A549 (cell line): Measurements from ENCODE around the gene RNF144A. TPM values are rescaled to one million over a fixed set of nuclear protein-coding genes. Genes with fewer than 3 reads are reported as not detected.

Source experiments
- ATAC-seq, 2 experiments: fragments of 200-7000 bp in 1 of 2; fragments of >200 bp in 1 of 2; cut with Nextera tagmentation in 1 of 2; cut with Tn5 transposase in 1 of 2; 3 replicates each; pipeline versions ENCODE4 v1.8.0 to v1.9.1; 2018 to 2020; ENCODE audit warnings: mild to moderate bottlenecking in 1 of 2, moderate library complexity in 1 of 2
- CTCF ChIA-PET: fragments of 300-600 bp; sonication (Branson Sonifier 250); formaldehyde crosslinking; extraction: SDS; loops from one replicate; lab custom pipeline; 2021; ENCODE audit warnings: antibody characterized with exemption, inconsistent platforms; lab: Yijun Ruan, JAX
- POLR2A ChIA-PET: fragments of 350-600 bp; formaldehyde crosslinking; extraction: SDS; loops from one replicate; lab custom pipeline; 2021; ENCODE audit warnings: antibody characterized with exemption, inconsistent platforms; lab: Yijun Ruan, JAX
- DNase-seq, 2 experiments: peaks; one replicate each; pipeline versions ENCODE4 v3.0.0 to v3.0.0-alpha.2; 2011 to 2016; ENCODE audit warnings: low read depth in 1 of 2, low spot score in 1 of 2
- FAIRE-seq: peaks from 2 replicates; lab custom pipeline; 2011; peaks lifted over from hg19 to GRCh38; lab: Jason Lieb, UNC
- H3K27ac ChIP-seq, 2 experiments: fragments of >200 bp; sonication (Bioruptor Twin); formaldehyde crosslinking; 3 replicates each; pipeline ENCODE4 v1.5.1; 2016 to 2017
- H3K4me1 ChIP-seq: fragments of >200 bp; sonication (Bioruptor Twin); formaldehyde crosslinking; 3 replicates; pipeline ENCODE4 v1.6.1; 2016
- H3K4me2 ChIP-seq: fragments of >200 bp; sonication (Bioruptor Twin); formaldehyde crosslinking; 3 replicates; pipeline ENCODE4 v1.6.1; 2016
- H3K4me3 ChIP-seq: fragments of >200 bp; sonication (Bioruptor Twin); formaldehyde crosslinking; 3 replicates; pipeline ENCODE4 v1.5.1; 2016
- H3K9me3 ChIP-seq: fragments of >200 bp; sonication (Bioruptor Twin); formaldehyde crosslinking; 3 replicates; pipeline ENCODE4 v1.6.1; 2016
- BHLHE40 ChIP-seq: IDR thresholded peaks from 2 replicates; pipeline ENCODE4 v1.6.1; 2012; ENCODE audit warnings: low read depth, low read length, inconsistent platforms
- CBX2 ChIP-seq: fragments of 200-600 bp; sonication (generic); IDR thresholded peaks from 2 replicates; pipeline ENCODE4 v1.6.1; 2016; ENCODE audit warnings: low read depth, mild to moderate bottlenecking, borderline replicate concordance
- CBX8 ChIP-seq: fragments of 200-600 bp; sonication (generic); IDR thresholded peaks from 2 replicates; pipeline ENCODE4 v1.6.1; 2016
- CHD4 ChIP-seq: fragments of 200-600 bp; sonication (generic); IDR thresholded peaks from 2 replicates; pipeline ENCODE4 v1.6.1; 2016; ENCODE audit warnings: antibody characterized with exemption, mild to moderate bottlenecking, borderline replicate concordance
- EHF ChIP-seq: fragments of 250-450 bp; sonication (Bioruptor Pico); IDR thresholded peaks from 2 replicates; pipeline ENCODE4 v1.5.0; 2020; ENCODE audit warnings: mild to moderate bottlenecking
- EHMT2 ChIP-seq: fragments of 200-600 bp; sonication (generic); IDR thresholded peaks from 2 replicates; pipeline ENCODE4 v1.6.1; 2016; ENCODE audit warnings: antibody characterized with exemption, low read depth, mild to moderate bottlenecking, moderate library complexity
- FOSB ChIP-seq: fragments of 250-450 bp; sonication (Bioruptor Pico); IDR thresholded peaks from 2 replicates; pipeline ENCODE4 v1.5.0; 2020; ENCODE audit warnings: mild to moderate bottlenecking, moderate library complexity
- HOXB5 ChIP-seq: fragments of 250-450 bp; sonication (Bioruptor Pico); IDR thresholded peaks from 2 replicates; pipeline ENCODE4 v1.5.0; 2020; ENCODE audit warnings: mild to moderate bottlenecking, moderate library complexity
- KDM1A ChIP-seq: fragments of 200-600 bp; sonication (generic); IDR thresholded peaks from 2 replicates; pipeline ENCODE4 v1.6.1; 2016; ENCODE audit warnings: low read depth, mild to moderate bottlenecking
- MAFK ChIP-seq: fragments of 450-650 bp; IDR thresholded peaks from 2 replicates; pipeline ENCODE4 v1.6.1; 2014; ENCODE audit not compliant: partially characterized antibody
- MYC ChIP-seq: IDR thresholded peaks from 2 replicates; pipeline ENCODE4 v1.6.1; 2012; ENCODE audit warnings: mild to moderate bottlenecking, inconsistent platforms, low read length, improper control_type of control experiment, borderline replicate concordance
- NPAS2 ChIP-seq: fragments of 250-450 bp; sonication (Bioruptor Pico); IDR thresholded peaks from 2 replicates; pipeline ENCODE4 v1.8.0; 2022; ENCODE audit warnings: mild to moderate bottlenecking, moderate library complexity, borderline replicate concordance
- NR3C1 ChIP-seq: fragments of >200 bp; sonication (Bioruptor Twin); formaldehyde crosslinking; IDR thresholded peaks from 3 replicates; pipeline ENCODE4 v1.6.1; 2017
- PHF8 ChIP-seq: fragments of 200-600 bp; sonication (generic); IDR thresholded peaks from 2 replicates; pipeline ENCODE4 v1.6.1; 2016; ENCODE audit warnings: low read depth, mild to moderate bottlenecking, antibody characterized with exemption, moderate library complexity, borderline replicate concordance
- POLR2A ChIP-seq: IDR thresholded peaks from 2 replicates; pipeline ENCODE4 v1.6.1; 2012; ENCODE audit warnings: mild to moderate bottlenecking, low read length
- POLR2AphosphoS2 ChIP-seq: conservative IDR thresholded peaks from 2 replicates; pipeline ENCODE4 v1.6.1; 2012; ENCODE audit warnings: low read length, improper control_type of control experiment, inconsistent platforms
- RNF2 ChIP-seq: fragments of 200-600 bp; sonication (generic); IDR thresholded peaks from 2 replicates; pipeline ENCODE4 v1.6.1; 2016; ENCODE audit warnings: low read depth, mild to moderate bottlenecking, antibody characterized with exemption, moderate library complexity, borderline replicate concordance
- SREBF2 ChIP-seq: fragments of 450-650 bp; IDR thresholded peaks from 2 replicates; pipeline ENCODE4 v1.6.1; 2014; ENCODE audit warnings: mild to moderate bottlenecking, moderate library complexity
- TFCP2L1 ChIP-seq: fragments of 250-450 bp; sonication (Bioruptor Pico); IDR thresholded peaks from 2 replicates; pipeline ENCODE4 v1.5.0; 2021; ENCODE audit warnings: mild to moderate bottlenecking
- TP53 ChIP-seq: fragments of 250-450 bp; sonication (Bioruptor Pico); IDR thresholded peaks from 2 replicates; pipeline ENCODE4 v1.5.0; 2021; ENCODE audit warnings: mild to moderate bottlenecking, moderate library complexity
- ZC3H11A ChIP-seq: fragments of 450-650 bp; IDR thresholded peaks from 2 replicates; pipeline ENCODE4 v1.6.1; 2014; ENCODE audit warnings: antibody characterized with exemption, mild to moderate bottlenecking
- ZFP36 ChIP-seq: fragments of 450-650 bp; IDR thresholded peaks from 2 replicates; pipeline ENCODE4 v1.6.1; 2014; ENCODE audit warnings: borderline replicate concordance; ENCODE audit not compliant: partially characterized antibody
- ZNF302 ChIP-seq: fragments of 250-450 bp; sonication (Bioruptor Pico); IDR thresholded peaks from 2 replicates; pipeline ENCODE4 v1.9.0; 2021; ENCODE audit warnings: inconsistent platforms, mild to moderate bottlenecking, moderate library complexity
- WGBS: methylation state at CpG from one replicate; pipeline ENCODE4 v1.1.6; 2017; ENCODE audit errors: missing lambda C conversion rate; 5-methylcytosine and 5-hydroxymethylcytosine counted together
- polyA plus RNA-seq, 4 experiments: library from polyadenylated mRNA; depleted of rRNA in 3 of 4; stranded (reverse); fragments of >200 nt; fragmentation: RNase III in 1 of 4; extraction: RNeasy Plus Mini Kit Qiagen cat#74134 plus additional on column Dnase treatment in 1 of 4; gene quantifications; 2 replicates in 3 of 4; 3 replicates in 1 of 4; pipeline ENCODE4 v1.2.3, GENCODE V29; 2011 to 2017
- TF ChIP-seq, protein P1 (sequence below): fragments of 150-350 bp; IDR thresholded peaks from 2 replicates; pipeline ENCODE4 v1.6.1; 2014; ENCODE audit warnings: low read depth, mild to moderate bottlenecking, low read length
- TF ChIP-seq, protein P2 (sequence below): fragments of 250-450 bp; sonication (Bioruptor Pico); IDR thresholded peaks from 2 replicates; pipeline ENCODE4 v1.5.0; 2021; ENCODE audit warnings: mild to moderate bottlenecking, moderate library complexity, borderline replicate concordance
- TF ChIP-seq, protein P3 (sequence below): fragments of 200-600 bp; sonication (generic); IDR thresholded peaks from 2 replicates; pipeline ENCODE4 v1.6.1; 2016; ENCODE audit warnings: antibody characterized with exemption, mild to moderate bottlenecking, moderate library complexity
- TF ChIP-seq, protein P4 (sequence below): IDR thresholded peaks from 2 replicates; pipeline ENCODE4 v1.6.1; 2012; ENCODE audit warnings: low read depth, borderline replicate concordance
- TF ChIP-seq, protein P5 (sequence below): fragments of >200 bp; sonication (Bioruptor Twin); formaldehyde crosslinking; IDR thresholded peaks from 3 replicates; pipeline ENCODE4 v1.6.1; 2016
- TF ChIP-seq, protein P6 (sequence below): IDR thresholded peaks from 2 replicates; pipeline ENCODE4 v1.6.1; 2012

The RNF144A gene
- polyA plus RNA-seq, 2 of the 4 experiments (the other 2 are of a cell fraction) = 4.4 to 9.6 TPM

DNA sequence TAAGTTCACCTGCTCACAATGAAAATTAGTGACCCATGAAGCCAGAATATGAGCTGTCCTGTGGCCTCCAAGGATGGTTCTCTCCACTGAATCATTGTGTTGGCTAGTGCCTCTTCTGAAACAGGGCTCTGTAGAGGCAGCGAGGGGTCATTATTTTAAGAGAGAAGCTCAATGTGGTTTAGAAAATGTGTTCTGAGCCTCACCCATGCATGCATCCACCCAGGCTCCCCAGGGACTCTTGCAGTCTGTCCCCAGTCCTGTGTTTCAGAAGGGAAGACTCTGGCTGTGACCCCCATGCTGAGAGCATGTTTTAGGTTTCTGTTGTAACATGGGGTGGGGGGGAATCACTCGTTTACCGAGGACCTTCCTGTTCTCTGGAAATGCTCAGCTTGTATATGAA, 135.2 kb downstream of the RNF144A start:
- Histone ChIP-seq H3K4me1 (no peaks in the 10 kb centered on the region), H3K4me3 (no peak overlapping the region), H3K9me3 (peaks cover 3% of the 10 kb centered on the region; the same call in 1 of the 3 replicates), H3K4me2 (no peak overlapping the region), H3K27ac (no peak overlapping the region)
- ChIA-PET POLR2A (no interaction called here), CTCF (interaction anchor here (1.1 kb wide), 1 partner anchor 44 kb away, joined by 3 read pairs; no protein-coding TSS in a partner anchor)
- ATAC-seq = no peak
- no peak for TF ChIP-seq CBX2
- no peak for TF ChIP-seq EHF (CRISPR knock-in tag)
- TF ChIP-seq, protein P1, sequence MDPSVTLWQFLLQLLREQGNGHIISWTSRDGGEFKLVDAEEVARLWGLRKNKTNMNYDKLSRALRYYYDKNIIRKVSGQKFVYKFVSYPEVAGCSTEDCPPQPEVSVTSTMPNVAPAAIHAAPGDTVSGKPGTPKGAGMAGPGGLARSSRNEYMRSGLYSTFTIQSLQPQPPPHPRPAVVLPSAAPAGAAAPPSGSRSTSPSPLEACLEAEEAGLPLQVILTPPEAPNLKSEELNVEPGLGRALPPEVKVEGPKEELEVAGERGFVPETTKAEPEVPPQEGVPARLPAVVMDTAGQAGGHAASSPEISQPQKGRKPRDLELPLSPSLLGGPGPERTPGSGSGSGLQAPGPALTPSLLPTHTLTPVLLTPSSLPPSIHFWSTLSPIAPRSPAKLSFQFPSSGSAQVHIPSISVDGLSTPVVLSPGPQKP = no peak
- TF ChIP-seq CBX8 = no peak
- TF ChIP-seq, protein P2, sequence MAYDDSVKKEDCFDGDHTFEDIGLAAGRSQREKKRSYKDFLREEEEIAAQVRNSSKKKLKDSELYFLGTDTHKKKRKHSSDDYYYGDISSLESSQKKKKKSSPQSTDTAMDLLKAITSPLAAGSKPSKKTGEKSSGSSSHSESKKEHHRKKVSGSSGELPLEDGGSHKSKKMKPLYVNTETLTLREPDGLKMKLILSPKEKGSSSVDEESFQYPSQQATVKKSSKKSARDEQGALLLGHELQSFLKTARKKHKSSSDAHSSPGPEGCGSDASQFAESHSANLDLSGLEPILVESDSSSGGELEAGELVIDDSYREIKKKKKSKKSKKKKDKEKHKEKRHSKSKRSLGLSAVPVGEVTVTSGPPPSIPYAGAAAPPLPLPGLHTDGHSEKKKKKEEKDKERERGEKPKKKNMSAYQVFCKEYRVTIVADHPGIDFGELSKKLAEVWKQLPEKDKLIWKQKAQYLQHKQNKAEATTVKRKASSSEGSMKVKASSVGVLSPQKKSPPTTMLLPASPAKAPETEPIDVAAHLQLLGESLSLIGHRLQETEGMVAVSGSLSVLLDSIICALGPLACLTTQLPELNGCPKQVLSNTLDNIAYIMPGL (CRISPR knock-in tag) = no peak
- TF ChIP-seq, protein P3, sequence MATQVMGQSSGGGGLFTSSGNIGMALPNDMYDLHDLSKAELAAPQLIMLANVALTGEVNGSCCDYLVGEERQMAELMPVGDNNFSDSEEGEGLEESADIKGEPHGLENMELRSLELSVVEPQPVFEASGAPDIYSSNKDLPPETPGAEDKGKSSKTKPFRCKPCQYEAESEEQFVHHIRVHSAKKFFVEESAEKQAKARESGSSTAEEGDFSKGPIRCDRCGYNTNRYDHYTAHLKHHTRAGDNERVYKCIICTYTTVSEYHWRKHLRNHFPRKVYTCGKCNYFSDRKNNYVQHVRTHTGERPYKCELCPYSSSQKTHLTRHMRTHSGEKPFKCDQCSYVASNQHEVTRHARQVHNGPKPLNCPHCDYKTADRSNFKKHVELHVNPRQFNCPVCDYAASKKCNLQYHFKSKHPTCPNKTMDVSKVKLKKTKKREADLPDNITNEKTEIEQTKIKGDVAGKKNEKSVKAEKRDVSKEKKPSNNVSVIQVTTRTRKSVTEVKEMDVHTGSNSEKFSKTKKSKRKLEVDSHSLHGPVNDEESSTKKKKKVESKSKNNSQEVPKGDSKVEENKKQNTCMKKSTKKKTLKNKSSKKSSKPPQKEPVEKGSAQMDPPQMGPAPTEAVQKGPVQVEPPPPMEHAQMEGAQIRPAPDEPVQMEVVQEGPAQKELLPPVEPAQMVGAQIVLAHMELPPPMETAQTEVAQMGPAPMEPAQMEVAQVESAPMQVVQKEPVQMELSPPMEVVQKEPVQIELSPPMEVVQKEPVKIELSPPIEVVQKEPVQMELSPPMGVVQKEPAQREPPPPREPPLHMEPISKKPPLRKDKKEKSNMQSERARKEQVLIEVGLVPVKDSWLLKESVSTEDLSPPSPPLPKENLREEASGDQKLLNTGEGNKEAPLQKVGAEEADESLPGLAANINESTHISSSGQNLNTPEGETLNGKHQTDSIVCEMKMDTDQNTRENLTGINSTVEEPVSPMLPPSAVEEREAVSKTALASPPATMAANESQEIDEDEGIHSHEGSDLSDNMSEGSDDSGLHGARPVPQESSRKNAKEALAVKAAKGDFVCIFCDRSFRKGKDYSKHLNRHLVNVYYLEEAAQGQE = no peak
- TF ChIP-seq BHLHE40 = no peak
- no peak for TF ChIP-seq ZNF302 (CRISPR knock-in tag)
- no peak for TF ChIP-seq KDM1A
- TF ChIP-seq POLR2A = no peak
- no peak for TF ChIP-seq RNF2
- TF ChIP-seq TFCP2L1 = no peak
- DNase-seq = no peak
- FAIRE-seq = no peak
- WGBS = 21% methylated on average over 3 of the region's 3 CpGs

DNA sequence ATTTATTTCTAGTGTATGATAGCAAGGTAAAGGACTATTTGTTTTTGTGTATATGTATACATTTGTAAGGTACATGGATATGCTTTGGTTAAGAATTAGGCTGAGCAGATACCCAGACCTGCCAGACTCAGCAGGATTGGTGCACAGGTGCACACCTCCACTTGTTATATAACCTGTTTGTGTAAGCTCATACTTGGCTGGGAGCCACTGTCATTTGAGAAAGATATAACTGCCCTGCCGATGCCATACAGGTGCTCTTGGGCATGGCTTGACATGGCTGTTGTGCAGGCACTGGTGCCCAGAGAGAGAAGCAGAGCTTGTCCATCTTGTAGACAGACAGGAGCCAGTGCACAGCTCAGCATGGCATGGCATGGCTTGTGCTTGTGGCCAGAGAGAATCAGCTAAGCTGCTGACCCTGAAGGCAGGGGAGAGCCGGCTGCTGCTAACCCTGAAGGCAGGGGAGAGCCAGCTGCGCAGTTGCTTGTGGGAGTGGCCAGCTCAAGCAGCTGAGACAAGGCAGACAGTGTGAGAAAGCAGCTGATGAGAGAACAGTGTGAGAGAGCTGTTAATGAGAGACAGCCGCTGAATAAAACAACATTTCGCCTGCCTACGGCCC, 136.5 kb downstream of the RNF144A start:
- H3K4me1 ChIP-seq = no peaks in the 10 kb centered on the region
- ChIA-PET CTCF (interaction anchor here (2.2 kb wide), 1 partner anchor 10 kb away, joined by 26 read pairs; no protein-coding TSS in a partner anchor), POLR2A (no interaction called here)
- H3K9me3 ChIP-seq = peaks cover 3% of the 10 kb centered on the region; the same call in 1 of the 3 replicates
- FAIRE-seq (no peak), ATAC-seq (no peak; a peak in 1 of 6 replicates), DNase-seq (no peak)
- 21% methylated on average over 6 of the region's 6 CpGs for WGBS
- TF ChIP-seq POLR2AphosphoS2 (no peak), ZC3H11A (no peak), PHF8 (no peak), MYC (no peak), NPAS2 (no peak), FOSB (no peak), MAFK (no peak), CBX2 (no peak), EHMT2 (no peak), HOXB5 (CRISPR knock-in tag) (no peak), ZFP36 (no peak), TFCP2L1 (no peak), KDM1A (no peak), NR3C1 (no peak), TP53 (CRISPR knock-in tag) (no peak), SREBF2 (no peak), CHD4 (no peak)
- TF ChIP-seq, protein P4, sequence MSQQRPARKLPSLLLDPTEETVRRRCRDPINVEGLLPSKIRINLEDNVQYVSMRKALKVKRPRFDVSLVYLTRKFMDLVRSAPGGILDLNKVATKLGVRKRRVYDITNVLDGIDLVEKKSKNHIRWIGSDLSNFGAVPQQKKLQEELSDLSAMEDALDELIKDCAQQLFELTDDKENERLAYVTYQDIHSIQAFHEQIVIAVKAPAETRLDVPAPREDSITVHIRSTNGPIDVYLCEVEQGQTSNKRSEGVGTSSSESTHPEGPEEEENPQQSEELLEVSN = no peak
- TF ChIP-seq, protein P5, sequence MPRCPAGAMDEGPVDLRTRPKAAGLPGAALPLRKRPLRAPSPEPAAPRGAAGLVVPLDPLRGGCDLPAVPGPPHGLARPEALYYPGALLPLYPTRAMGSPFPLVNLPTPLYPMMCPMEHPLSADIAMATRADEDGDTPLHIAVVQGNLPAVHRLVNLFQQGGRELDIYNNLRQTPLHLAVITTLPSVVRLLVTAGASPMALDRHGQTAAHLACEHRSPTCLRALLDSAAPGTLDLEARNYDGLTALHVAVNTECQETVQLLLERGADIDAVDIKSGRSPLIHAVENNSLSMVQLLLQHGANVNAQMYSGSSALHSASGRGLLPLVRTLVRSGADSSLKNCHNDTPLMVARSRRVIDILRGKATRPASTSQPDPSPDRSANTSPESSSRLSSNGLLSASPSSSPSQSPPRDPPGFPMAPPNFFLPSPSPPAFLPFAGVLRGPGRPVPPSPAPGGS = no peak
- TF ChIP-seq, protein P6, sequence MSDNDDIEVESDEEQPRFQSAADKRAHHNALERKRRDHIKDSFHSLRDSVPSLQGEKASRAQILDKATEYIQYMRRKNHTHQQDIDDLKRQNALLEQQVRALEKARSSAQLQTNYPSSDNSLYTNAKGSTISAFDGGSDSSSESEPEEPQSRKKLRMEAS = no peak
- H3K27ac ChIP-seq = no peak overlapping the region
- H3K4me3 ChIP-seq = no peak overlapping the region
- no peak overlapping the region for H3K4me2 ChIP-seq
